A673 (cell line): Measurements from ENCODE around the gene FBXO31.

Experiments used
- CTCF ChIP-seq: fragments of 300-800, 200-600 bp; sonication (generic); conservative IDR thresholded peaks from 2 replicates; pipeline ENCODE4 v1.5.1; 2017; ENCODE audit warnings: low read depth, mild to moderate bottlenecking, antibody characterized with exemption, low read length, moderate library complexity, mixed read lengths
- EZH2 ChIP-seq: fragments of 200-600 bp; sonication (generic); IDR thresholded peaks from 2 replicates; pipeline ENCODE4 v1.6.1; 2017; ENCODE audit warnings: borderline replicate concordance, low read depth, mild to moderate bottlenecking, mixed read lengths, antibody characterized with exemption, low read length; ENCODE audit not compliant: poor library complexity, severe bottlenecking

- no peak for TF ChIP-seq CTCF
- no peak for TF ChIP-seq EZH2
Measured at GRCh38 chr16:87334651-87335624, 48.6 kb downstream of the FBXO31 start.
